ENCODE data around the gene SETBP1. TPM values are rescaled to one million over a fixed set of nuclear protein-coding genes. Genes with fewer than 3 reads are reported as not detected.
"Not testable (repeated sequence)": the region's sequence is repeated elsewhere in the genome, so short reads cannot be mapped to it uniquely, and the experiment has no call there.

Gene SETBP1
- total RNA-seq, 1 donor from 2014 or later: 12.0 TPM

- H3K4me1 ChIP-seq: peaks cover 32% of the 10 kb centered on the region
- peak overlapping the region; percentile 73 for H3K4me3 Mint-ChIP-seq
- no peaks in the 10 kb centered on the region for H4K20me1 ChIP-seq (ENCODE audit: low read depth)
- no peaks in the 10 kb centered on the region for H3K27me3 ChIP-seq
- peak; percentile 18 for DNase-seq (ENCODE audit: low spot score)
- no peak overlapping the region for H3K27ac ChIP-seq
- peaks cover 2% of the 10 kb centered on the region for H3K9me3 Mint-ChIP-seq
- peaks cover 63% of the 10 kb centered on the region for H3K4me1 Mint-ChIP-seq
- H2AFZ ChIP-seq (replicated peaks): no peak overlapping the region
- TF ChIP-seq CTCF (IDR thresholded peaks at IDR 0.05) (no peak), EZH2phosphoT487 (IDR thresholded peaks at IDR 0.05) (no peak), EZH2 (IDR thresholded peaks at IDR 0.05) (no peak)
- peaks cover 12% of the 10 kb centered on the region for H3F3A ChIP-seq (ENCODE audit: low read depth)
- no peak overlapping the region for H3K4me3 ChIP-seq
- H3K27ac Mint-ChIP-seq: peak overlapping the region; percentile 93
- no peaks in the 10 kb centered on the region for H3K9me3 ChIP-seq (ENCODE audit: low read depth)
- no peak overlapping the region for H3K9ac ChIP-seq
- H3K4me2 ChIP-seq: peak overlapping the region; percentile 30
- H3K27me3 Mint-ChIP-seq (ENCODE audit: insufficient read depth, low read depth): peaks cover 7% of the 10 kb centered on the region
- no peaks in the 10 kb centered on the region for H3K36me3 ChIP-seq
- peaks cover 24% of the 10 kb centered on the region for H3K79me2 ChIP-seq (ENCODE audit: low read depth)
- H3K36me3 Mint-ChIP-seq: peaks cover 33% of the 10 kb centered on the region
Measured at GRCh38 chr18:44715842-44716241, 35.2 kb downstream of the SETBP1 start.

- Histone ChIP-seq H4K20me1 (ENCODE audit: low read depth) (no peaks in the 10 kb centered on the region), H3K4me1 (peaks cover 40% of the 10 kb centered on the region), H3K36me3 (no peaks in the 10 kb centered on the region), H3K27ac (no peak overlapping the region), H3K4me2 (no peak overlapping the region), H3K27me3 (no peaks in the 10 kb centered on the region), H3K79me2 (ENCODE audit: low read depth) (peaks cover 22% of the 10 kb centered on the region), H3K9me3 (ENCODE audit: low read depth) (no peaks in the 10 kb centered on the region), H3K4me3 (no peak overlapping the region), H2AFZ (replicated peaks) (no peak overlapping the region), H3F3A (ENCODE audit: low read depth) (peaks cover 12% of the 10 kb centered on the region), H3K9ac (no peak overlapping the region)
- no peak for DNase-seq (ENCODE audit: low spot score)
- Mint-ChIP-seq H3K4me3 (peak overlapping the region; percentile 73), H3K27me3 (ENCODE audit: insufficient read depth, low read depth) (peaks cover 5% of the 10 kb centered on the region), H3K9me3 (peaks cover 2% of the 10 kb centered on the region), H3K36me3 (peaks cover 32% of the 10 kb centered on the region), H3K27ac (peak overlapping the region; percentile 55), H3K4me1 (peaks cover 68% of the 10 kb centered on the region)
- TF ChIP-seq EZH2phosphoT487 (IDR thresholded peaks at IDR 0.05) (no peak), CTCF (IDR thresholded peaks at IDR 0.05) (no peak), EZH2 (IDR thresholded peaks at IDR 0.05) (no peak)
Measured at GRCh38 chr18:44716697-44717163, 36.0 kb downstream of the SETBP1 start.

GRCh38 chr18:44719519-44720060 lies 38.9 kb downstream of the SETBP1 start:
- DNase-seq (ENCODE audit: low spot score): no peak
- H3K4me3 ChIP-seq: no peak overlapping the region
- H3K27me3 ChIP-seq: no peaks in the 10 kb centered on the region
- H3K9me3 ChIP-seq (ENCODE audit: low read depth): no peaks in the 10 kb centered on the region
- no peak overlapping the region for H3K9ac ChIP-seq
- peaks cover 60% of the 10 kb centered on the region for H3K4me1 ChIP-seq
- peaks cover 14% of the 10 kb centered on the region for H4K20me1 ChIP-seq (ENCODE audit: low read depth)
- peaks cover 10% of the 10 kb centered on the region for H3F3A ChIP-seq (ENCODE audit: low read depth)
- no peak for TF ChIP-seq EZH2phosphoT487 (IDR thresholded peaks at IDR 0.05)
- no peak for TF ChIP-seq EZH2 (IDR thresholded peaks at IDR 0.05)
- no peak for TF ChIP-seq CTCF (IDR thresholded peaks at IDR 0.05)
- Mint-ChIP-seq H3K4me3 (no peak overlapping the region), H3K27ac (peak overlapping the region; percentile 23), H3K27me3 (ENCODE audit: insufficient read depth, low read depth) (peaks cover 4% of the 10 kb centered on the region), H3K9me3 (no peaks in the 10 kb centered on the region), H3K4me1 (peaks cover 86% of the 10 kb centered on the region), H3K36me3 (peaks cover 15% of the 10 kb centered on the region)
- no peak overlapping the region for H3K4me2 ChIP-seq
- no peak overlapping the region for H2AFZ ChIP-seq (replicated peaks)
- peaks cover 11% of the 10 kb centered on the region for H3K79me2 ChIP-seq (ENCODE audit: low read depth)
- H3K27ac ChIP-seq: no peak overlapping the region
- H3K36me3 ChIP-seq: no peaks in the 10 kb centered on the region

- H3K9me3 Mint-ChIP-seq; H3K4me3 ChIP-seq; DNase-seq (ENCODE audit: low spot score); H3K27me3 ChIP-seq; H3K27ac ChIP-seq; H3K27me3 Mint-ChIP-seq (ENCODE audit: insufficient read depth, low read depth); H3K4me3 Mint-ChIP-seq; H3K36me3 ChIP-seq; H3K9ac ChIP-seq; H3F3A ChIP-seq (ENCODE audit: low read depth); H3K9me3 ChIP-seq (ENCODE audit: low read depth); H2AFZ ChIP-seq (replicated peaks): not testable (repeated sequence)
- peaks cover 42% of the 10 kb centered on the region for H3K4me1 ChIP-seq
- H3K79me2 ChIP-seq (ENCODE audit: low read depth): peaks cover 11% of the 10 kb centered on the region
- peak overlapping the region; percentile 38 for H3K4me2 ChIP-seq
- H3K36me3 Mint-ChIP-seq: peaks cover 14% of the 10 kb centered on the region
- peaks cover 76% of the 10 kb centered on the region for H3K4me1 Mint-ChIP-seq
- H3K27ac Mint-ChIP-seq: peak overlapping the region; percentile 7
- peaks cover 18% of the 10 kb centered on the region for H4K20me1 ChIP-seq (ENCODE audit: low read depth)
Measured at GRCh38 chr18:44721748-44722147, 41.1 kb downstream of the SETBP1 start.

Data from neural progenitor cell (in vitro differentiated cells).